Measurements from ENCODE around the gene GTF2H1. TPM values are rescaled to one million over a fixed set of nuclear protein-coding genes. Genes with fewer than 3 reads are reported as not detected.
A peak's percentile ranks its signal among the peaks of the same experiment; 100 is the strongest.

Gene GTF2H1
- total and polyA plus RNA-seq, 9 of the 15 experiments (the other 6 are each of a cell fraction or from before 2014, with no cell fraction given) = 56.9 to 126 (median 92.1) TPM

DNA sequence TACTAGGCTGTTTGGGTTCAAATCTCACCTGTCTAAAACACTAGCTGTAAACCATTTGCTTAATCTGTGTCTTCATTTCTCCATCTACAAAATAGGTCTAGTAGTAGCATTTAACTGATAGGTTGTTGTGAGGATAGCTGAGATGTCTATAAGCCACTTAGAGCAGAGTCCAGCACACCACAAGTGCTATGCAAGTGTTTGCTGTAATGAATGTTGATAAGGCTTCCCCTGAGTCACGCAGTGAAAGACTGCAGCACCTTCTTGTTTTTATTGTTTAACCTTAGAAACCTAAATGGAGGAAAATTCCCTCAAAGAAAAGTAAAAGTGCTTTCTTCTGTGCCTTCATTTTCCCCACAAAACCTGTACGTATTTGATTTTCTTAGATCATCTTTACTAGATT lies 48.9 kb downstream of the GTF2H1 start:
- no peak overlapping the region for H3K9ac ChIP-seq (ENCODE audit: insufficient read depth in 1 of 2, low read depth in 2 of 2, low read length in 2 of 2)
- CTCF ChIA-PET (ENCODE audit: low intra/inter-chr PET ratio) = no interaction called here
- POLR2A ChIA-PET = interaction anchor here (0.8 to 5.1 kb wide), 3 partner anchors 9 to 23 kb away, joined by 4 to 21 read pairs (median 5); partner anchors contain the start of gene LDHA
- TF ChIP-seq SNRNP70 (optimal IDR thresholded peaks at IDR 0.05; ENCODE audit: low read depth, low read length) = no peak
- TF ChIP-seq SREBF2 (CRISPR knock-in tag; IDR thresholded peaks at IDR 0.05) = no peak
- no peak for TF ChIP-seq HDAC6 (IDR thresholded peaks at IDR 0.05; ENCODE audit: low read depth, low read length)
- peak; percentile 44; the same call in 1 of the 2 replicates for TF ChIP-seq ARID1B (IDR thresholded peaks at IDR 0.05)
- TF ChIP-seq FOSL1 (tag; conservative IDR thresholded peaks at IDR 0.05) = peak; percentile 43
- peak; percentile 29; the same call in 1 of the 2 replicates for TF ChIP-seq MAFK (IDR thresholded peaks at IDR 0.05; ENCODE audit: low read length)
- TF ChIP-seq KLF1 (tag; IDR thresholded peaks at IDR 0.05) = no peak
- TF ChIP-seq ZNF239 (CRISPR knock-in tag; IDR thresholded peaks at IDR 0.05) = no peak
- TF ChIP-seq MAFG (tag; conservative IDR thresholded peaks at IDR 0.05) = peak; percentile 45; the same call in 1 of the 2 replicates
- peak; percentile 49; the same call in 1 of the 2 replicates for TF ChIP-seq SMARCA4 (IDR thresholded peaks at IDR 0.05)
- TF ChIP-seq SMARCA5 (IDR thresholded peaks at IDR 0.05) = no peak
- no peak for TF ChIP-seq ZSCAN32 (CRISPR knock-in tag; IDR thresholded peaks at IDR 0.05)
- peak; percentile 68 for TF ChIP-seq NFE2 (IDR thresholded peaks at IDR 0.05; ENCODE audit: low read depth)
- no peak for TF ChIP-seq ZNF224 (CRISPR knock-in tag; IDR thresholded peaks at IDR 0.05)
- 0 out of 2 replicates have a peak, but pooled peaks have one; percentile 21 for TF ChIP-seq JUND (IDR thresholded peaks at IDR 0.05; ENCODE audit: borderline replicate concordance, low read depth, low read length)
- TF ChIP-seq JUND (tag; IDR thresholded peaks at IDR 0.05; ENCODE audit: borderline replicate concordance, low read depth, low read length) = peak; percentile 48; the same call in 1 of the 3 replicates
- TF ChIP-seq ZC3H4 (CRISPR knock-in tag; IDR thresholded peaks at IDR 0.05; ENCODE audit: borderline replicate concordance) = no peak
- TF ChIP-seq ZKSCAN8 (CRISPR knock-in tag; IDR thresholded peaks at IDR 0.05) = no peak
- 0 out of 4 replicates have a peak, but pooled peaks of 1 of the 2 experiments have one; percentile 33 for TF ChIP-seq FOXK2 (conservative IDR thresholded peaks at IDR 0.05 in 1 of 2, IDR thresholded peaks at IDR 0.05 in 1 of 2; ENCODE audit: low read depth in 2 of 2)
- TF ChIP-seq, protein P1, sequence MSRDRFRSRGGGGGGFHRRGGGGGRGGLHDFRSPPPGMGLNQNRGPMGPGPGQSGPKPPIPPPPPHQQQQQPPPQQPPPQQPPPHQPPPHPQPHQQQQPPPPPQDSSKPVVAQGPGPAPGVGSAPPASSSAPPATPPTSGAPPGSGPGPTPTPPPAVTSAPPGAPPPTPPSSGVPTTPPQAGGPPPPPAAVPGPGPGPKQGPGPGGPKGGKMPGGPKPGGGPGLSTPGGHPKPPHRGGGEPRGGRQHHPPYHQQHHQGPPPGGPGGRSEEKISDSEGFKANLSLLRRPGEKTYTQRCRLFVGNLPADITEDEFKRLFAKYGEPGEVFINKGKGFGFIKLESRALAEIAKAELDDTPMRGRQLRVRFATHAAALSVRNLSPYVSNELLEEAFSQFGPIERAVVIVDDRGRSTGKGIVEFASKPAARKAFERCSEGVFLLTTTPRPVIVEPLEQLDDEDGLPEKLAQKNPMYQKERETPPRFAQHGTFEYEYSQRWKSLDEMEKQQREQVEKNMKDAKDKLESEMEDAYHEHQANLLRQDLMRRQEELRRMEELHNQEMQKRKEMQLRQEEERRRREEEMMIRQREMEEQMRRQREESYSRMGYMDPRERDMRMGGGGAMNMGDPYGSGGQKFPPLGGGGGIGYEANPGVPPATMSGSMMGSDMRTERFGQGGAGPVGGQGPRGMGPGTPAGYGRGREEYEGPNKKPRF (IDR thresholded peaks at IDR 0.05; ENCODE audit: low read depth, low read length) = no peak
- TF ChIP-seq ZNF316 (IDR thresholded peaks at IDR 0.05) = peak; percentile 76; the same call in 1 of the 2 replicates
- no peak for TF ChIP-seq SETDB1 (IDR thresholded peaks at IDR 0.05; ENCODE audit: low read length)
- TF ChIP-seq CREB1 (IDR thresholded peaks at IDR 0.05) = no peak
- TF ChIP-seq CREB1 (CRISPR knock-in tag; IDR thresholded peaks at IDR 0.05) = 0 out of 2 replicates have a peak, but pooled peaks have one; percentile 16
- no peak for TF ChIP-seq XRCC4 (IDR thresholded peaks at IDR 0.05; ENCODE audit: extremely low read depth, insufficient read depth, insufficient read length)
- TF ChIP-seq DPF2 (IDR thresholded peaks at IDR 0.05) = 0 out of 2 replicates have a peak, but pooled peaks have one; percentile 62

More for the DNA sequence above, 48.9 kb downstream of the GTF2H1 start:
- FAIRE-seq (peak; percentile 67), DNase-seq (ENCODE audit: extremely low read depth in 1 of 4, low spot score in 3 of 4) (peak; percentile 18 to 57 (median 38)), ATAC-seq (peak; percentile 87)
- in situ Hi-C loops (cut with MboI) (no loop called here), intact Hi-C loops (cut with micrococcal nuclease) (no loop called here)
- no peak overlapping the region for H3K4me2 ChIP-seq (ENCODE audit: insufficient read depth, low read length)
- peak overlapping the region; percentile 27; the same call in 1 of the 3 replicates for H3K27ac ChIP-seq (ENCODE audit: extremely low read depth, low read depth, low read length)
- H3K36me3 ChIP-seq (ENCODE audit: control insufficient read depth, insufficient read depth, low read length) = peaks cover 17% of the 10 kb centered on the region; the same call in 2 of the 3 replicates
- no peak overlapping the region; the same call in 1 of the 2 replicates for H2AFZ ChIP-seq (ENCODE audit: low read depth, low read length)
- H3K79me2 ChIP-seq (ENCODE audit: control insufficient read depth, insufficient read depth, low read length) = no peaks in the 10 kb centered on the region
- H3K27me3 ChIP-seq (ENCODE audit: control insufficient read depth in 2 of 2, insufficient read depth in 2 of 2, low read length in 2 of 2) = no peaks in the 10 kb centered on the region
- no TSS peak for BruUV-seq (replicated peaks)
- H4K20me1 ChIP-seq (replicated peaks; ENCODE audit: control insufficient read depth, insufficient read depth, low read length) = no peaks in the 10 kb centered on the region
- H3K9me1 ChIP-seq (ENCODE audit: control insufficient read depth, insufficient read depth, low read length) = no peaks in the 10 kb centered on the region
- no peaks in the 10 kb centered on the region for H3K9me3 ChIP-seq (replicated peaks; ENCODE audit: control insufficient read depth, insufficient read depth, low read depth, low read length)
- no peak overlapping the region for H3K4me3 ChIP-seq
- 29% methylated on average over 2 of the region's 2 CpGs for WGBS (ENCODE audit: insufficient coverage, low coverage, missing lambda C conversion rate)
- peaks cover 0 to 7% of the 10 kb centered on the region in 2 experiments; a peak in 2 of 5 replicates for H3K4me1 ChIP-seq (replicated peaks in 1 of 2; ENCODE audit: control insufficient read depth in 2 of 2, insufficient read depth in 2 of 2, low read length in 2 of 2)

All from K562 (cell line).